HG02571 (cell line): ENCODE measurements around the gene SAE1.

Experiments
- ATAC-seq: cut with Tn5 transposase; IDR thresholded peaks from one replicate; pipeline ENCODE4 v1.9.1; 2021; ENCODE audit warnings: mild to moderate bottlenecking, moderate library complexity; ENCODE audit not compliant: unreplicated experiment

Gene SAE1

DNA sequence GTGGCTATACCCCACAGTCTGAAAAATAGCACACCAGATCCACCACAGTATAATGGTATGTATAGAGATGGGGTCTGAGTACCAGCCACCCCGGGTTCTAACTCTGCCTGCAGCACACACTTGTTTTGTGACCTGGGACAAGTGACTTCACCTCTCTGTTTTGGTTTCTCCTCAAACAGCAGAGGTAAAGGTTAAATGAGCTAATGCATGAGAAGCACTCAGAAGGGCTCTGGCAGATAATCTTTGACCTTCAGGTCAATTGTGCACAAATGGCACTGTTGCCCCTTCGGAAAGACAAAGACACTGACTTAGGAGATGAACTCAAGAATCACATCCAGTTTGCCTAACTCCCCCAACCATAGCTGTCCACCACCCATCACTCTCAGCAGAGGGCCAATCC, 24.8 kb upstream of the SAE1 start:
- ATAC-seq = no peak

DNA sequence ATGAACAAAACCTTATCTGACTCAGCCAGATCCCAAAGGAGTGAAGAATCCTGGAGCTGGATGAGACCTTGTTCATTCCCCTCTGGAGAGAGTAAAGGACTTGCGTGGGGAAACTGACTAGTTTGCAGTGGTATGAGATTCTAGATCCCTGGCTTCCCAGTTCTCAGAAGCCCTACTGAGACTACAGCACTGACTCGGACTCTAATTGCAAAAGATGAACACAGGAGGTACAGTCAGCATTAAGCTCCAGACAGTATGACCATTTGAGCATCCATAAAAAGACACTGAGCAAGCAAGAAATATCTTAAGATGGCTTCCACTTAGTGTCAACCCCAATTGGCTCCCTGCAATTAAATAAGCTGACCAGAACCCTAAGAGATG, 23.8 kb upstream of the SAE1 start:
- ATAC-seq = no peak

DNA sequence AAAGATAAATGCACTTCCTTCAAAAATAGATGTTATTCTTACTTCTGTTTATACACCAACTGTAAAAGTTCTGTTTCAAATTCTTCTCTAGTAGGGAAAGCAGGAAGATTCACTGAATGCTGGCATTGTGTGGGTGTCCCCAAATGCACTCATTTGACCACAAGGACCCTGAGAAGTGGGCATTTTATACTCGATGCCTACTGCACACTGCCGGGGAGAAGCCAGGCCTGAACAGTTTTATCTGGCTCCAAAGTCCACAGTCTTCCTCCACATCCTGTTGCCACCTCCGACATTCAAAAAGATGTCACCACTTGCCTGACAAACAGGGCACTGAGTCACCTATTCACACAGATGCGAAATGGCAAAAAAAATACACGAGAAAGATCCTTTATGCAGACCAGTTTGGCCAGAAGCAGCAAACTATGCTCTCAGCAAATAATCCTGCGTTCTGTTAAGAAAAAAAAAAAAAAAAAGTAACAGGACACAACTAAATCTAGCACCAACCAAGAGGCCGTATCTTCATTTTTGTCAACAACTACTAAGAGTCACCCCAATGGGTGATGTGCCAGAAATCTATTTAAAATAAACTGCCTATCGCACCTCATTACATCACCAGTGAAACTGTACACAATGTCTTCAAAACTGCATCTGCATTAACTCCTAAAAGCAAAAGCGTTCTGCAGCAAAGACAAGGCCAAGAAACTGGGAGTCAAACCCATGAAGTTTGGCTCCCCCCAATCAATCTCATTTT, 23.3 kb upstream of the SAE1 start:
- ATAC-seq = no peak

DNA sequence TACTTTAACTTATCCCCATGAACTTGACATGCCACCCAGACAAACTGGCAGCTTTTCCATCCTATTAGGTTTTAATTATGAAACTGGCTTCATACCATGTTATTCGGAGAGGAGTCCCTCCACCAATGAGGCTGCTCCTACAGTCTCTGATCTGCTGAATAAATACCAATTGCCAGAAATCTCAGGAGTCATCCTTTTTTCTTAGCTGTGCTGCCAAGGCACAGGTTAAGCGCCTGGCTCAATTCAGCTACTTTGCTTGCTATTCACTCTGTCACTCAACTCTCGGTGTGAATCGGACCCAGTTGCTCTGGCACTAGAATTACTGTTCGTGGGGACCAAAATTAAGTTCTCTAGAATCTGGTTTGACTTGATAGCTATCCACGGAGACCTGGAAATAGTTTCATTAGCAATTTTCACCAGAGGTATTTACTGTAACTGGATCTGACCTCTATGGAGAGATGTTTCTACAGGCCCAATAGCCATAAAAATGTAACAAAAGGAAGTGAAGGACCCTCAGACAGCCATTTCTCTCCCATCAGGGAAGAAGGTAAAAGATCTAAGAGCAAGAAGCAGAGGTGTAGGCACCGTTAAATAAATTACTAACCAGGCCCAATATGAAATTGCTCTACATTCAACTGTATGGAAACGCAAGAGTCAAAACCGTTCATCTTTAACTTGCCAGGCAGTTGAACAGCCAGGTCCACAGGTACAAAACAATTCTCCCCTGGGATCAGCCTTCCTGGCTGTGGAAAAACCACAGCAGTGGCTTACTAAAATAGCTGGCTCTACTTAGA, 22.5 kb upstream of the SAE1 start:
- ATAC-seq = no peak

DNA sequence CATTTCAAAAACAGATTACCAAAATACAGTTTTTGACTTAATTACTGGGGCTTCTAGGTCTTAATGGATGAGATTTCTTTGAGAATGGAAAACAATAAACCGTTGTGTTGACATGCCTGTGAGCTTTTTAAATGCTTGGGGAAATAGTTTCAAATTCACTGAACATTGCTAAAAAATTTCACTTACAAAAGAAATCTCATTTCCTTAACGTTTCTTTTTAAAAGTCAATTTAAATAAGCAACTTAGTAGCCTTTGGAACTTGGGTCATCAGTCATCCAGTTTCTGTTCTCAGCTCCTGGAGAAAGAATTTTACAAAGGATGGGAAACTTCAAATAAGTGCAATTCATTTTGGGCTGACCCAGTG, 21.5 kb upstream of the SAE1 start:
- no peak for ATAC-seq

DNA sequence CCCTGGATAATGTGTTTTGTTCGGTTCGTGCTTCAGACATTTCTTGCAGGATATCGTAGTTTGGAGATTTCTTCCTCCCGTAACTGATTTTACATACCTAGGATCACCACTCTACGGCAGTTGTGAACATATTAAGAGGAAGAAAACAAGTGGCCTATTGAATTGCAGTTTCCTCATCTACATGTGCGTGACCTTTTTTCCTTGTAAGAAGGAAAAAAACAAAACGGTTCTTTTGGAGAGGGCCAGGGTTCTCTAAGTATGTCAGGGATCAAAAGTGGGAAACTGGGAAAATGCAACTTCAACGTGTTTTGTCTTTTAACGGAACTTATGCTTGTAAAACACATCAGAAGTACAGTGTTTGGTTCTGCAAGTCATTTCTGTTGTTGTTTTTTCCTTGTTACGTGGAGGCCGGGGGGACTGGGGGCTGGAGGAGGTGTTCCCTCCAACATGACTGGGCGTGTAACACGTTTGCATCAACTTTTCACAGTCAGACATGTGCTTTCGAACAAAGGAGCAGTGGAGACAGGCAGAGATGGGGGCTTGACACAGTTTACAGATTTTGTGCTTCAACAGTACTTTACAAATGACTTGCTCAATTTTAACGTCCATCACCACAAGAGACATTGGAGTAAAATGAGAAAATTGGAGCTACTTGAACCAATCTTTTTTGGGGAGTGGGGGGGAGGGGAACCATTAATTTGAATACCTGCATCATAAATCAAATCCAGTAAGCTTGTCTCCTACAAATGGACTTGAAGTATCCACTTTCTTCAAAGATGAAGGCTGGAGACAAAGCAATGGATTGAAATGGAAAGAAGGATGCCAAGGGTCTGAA, 20.9 kb upstream of the SAE1 start:
- no peak for ATAC-seq

DNA sequence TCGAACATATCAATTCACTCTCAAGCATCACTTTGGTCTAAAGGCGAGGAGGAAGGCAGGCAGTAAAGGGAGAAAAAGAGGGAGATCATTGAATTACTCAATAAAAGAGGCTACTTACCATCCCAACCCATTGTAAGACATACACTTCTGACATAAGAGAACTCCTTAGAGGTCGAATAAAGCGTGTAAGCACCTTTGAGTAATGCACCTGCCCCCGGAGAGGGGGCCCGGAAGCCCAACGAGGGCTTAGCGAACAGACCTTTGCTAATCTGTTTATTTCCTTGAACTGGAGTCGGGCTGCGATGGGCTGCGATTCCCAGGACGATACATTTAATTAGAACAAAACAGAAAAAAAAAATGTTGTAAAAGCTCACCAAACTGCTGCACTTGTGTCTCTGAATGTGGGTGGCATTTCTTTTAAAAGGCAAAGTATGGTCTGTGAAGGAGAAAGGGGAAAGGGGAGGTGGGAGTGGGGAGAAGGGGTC, 20.1 kb upstream of the SAE1 start:
- no peak for ATAC-seq

DNA sequence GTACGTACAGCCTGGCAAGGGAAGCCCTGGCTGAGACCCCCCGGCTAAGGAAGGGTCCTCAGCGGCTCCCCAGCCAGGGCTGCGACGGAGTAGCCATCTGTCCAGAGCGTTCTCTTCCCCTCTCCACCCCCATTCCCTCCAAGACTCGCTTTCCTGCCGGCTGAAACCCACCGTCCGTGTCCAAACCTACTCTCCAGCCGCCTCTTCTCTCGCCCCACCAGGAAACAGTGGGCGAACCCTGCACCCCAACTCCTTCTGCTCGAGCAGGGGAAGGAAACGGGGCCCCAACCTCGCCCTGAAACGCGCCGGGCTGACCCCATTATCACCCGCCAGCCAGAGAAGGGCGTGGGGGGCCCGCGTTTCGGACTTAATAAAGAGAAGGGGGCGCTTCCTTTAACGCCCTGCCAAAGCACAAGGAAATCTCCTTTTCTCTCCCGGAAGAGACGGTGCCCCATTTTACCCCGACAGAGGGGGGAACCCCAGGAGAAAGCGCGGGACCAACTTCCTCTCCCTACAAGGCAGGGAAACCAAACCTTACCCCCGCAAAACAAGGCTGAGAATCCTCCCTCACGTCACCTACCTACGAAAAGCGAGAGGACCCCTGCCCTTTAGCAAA, 19.5 kb upstream of the SAE1 start:
- ATAC-seq = no peak

DNA sequence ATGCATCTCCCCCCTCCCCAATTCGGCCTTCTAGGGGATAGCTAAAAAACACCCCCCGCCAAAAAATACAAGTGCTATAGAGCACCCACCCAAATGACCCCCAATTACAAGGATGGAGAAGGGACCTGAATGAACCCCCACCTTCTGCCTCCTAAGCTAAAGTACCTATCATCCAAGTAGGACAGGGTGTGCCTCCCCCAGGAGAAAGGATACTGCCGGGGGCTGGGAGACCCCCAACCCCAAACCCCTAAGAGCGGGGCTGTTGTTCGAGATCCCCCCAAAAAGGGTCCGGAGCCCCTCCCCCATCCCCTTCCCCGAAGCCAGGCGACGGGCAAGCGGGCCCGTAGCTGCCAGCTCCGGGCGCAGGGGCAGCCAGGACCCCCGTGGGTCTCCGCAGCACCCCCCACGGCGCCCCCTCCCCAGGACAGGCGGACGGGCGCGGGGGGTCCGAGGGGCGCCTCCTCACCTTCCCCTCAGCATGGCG, 18.9 kb upstream of the SAE1 start:
- no peak for ATAC-seq

DNA sequence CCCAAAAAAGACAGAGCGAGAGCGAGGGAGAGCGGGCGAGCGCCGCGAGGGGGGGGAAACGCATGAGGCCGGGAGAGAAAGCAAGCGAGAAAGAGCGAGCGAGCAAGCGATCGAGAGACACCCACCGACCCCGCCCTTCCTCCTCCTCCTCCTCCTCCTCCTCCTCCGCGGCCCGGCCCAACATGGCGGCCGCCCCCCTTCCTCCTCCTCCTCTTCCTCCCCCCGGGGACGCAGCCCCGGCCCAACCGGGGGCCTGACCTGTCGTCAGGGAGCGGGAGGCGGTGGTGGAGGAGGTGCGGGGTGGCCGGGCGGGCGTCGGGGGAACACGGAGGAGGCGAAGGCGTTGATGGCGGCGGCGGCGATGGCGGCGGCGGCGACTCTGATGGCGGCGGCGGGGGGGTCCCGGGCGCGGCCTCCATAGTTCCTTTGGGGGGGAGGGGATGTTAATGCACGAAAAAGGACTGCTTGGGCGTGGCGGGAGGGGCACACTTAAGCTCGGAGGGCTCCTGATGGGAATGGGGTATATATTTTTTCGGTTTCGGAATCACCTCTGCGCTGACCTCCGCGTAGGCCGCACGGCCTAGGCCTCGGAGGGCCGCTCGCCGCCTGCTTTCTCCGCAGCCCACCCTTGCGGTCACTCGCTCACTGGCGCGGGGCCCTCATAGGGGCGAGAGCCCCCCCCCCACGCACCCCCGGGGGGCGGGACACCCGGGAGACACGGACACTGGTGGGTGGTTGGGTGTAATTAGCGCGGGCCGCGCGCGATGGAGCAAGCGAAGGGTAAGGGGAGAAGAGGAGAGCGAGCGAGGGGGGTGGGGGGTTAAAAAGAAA, 18.3 kb upstream of the SAE1 start:
- ATAC-seq = peak; percentile 23

DNA sequence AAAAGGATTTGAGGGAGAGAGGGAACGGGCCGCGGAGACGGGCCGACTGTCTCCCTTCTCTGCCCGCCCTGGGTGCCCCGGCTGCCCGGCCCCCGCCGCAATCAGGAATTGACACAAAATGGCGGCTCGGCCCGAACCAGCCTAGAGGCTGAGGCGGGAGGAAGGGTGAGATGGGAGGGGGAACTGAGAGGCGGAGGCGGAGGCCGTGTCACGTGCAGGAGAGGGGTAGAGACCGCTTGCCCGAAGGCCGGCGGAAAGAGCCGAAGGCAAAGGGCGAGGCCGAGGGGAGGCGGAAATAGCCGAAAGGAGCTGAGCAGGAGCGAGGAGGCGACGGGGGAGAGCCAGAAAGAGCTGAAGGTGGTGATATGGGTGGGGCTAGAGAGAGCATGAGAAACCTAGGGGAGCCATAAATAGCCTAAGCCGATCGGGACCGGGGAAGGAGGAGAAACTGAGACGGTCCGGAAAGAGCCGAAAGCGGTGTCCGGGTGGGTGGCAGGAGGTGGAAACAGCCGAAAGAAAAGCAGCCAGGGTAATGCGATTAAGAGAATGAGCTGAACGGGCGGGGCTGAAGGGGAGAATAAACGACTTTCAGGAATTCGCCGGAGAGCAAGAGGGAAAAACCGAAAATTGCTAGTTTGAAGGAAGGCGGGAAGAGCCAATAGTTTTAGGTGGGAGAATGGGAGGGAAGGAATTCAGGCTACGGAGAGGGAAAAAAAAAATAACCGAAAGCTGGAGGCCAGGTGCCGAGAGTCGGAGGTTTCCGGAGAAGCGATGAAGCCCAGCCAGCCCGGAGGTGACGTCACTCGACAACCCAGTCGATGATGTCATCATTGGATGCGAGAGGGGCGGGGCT, 17.4 kb upstream of the SAE1 start, which contains the start of gene ZC3H4:
Gene ZC3H4, minus strand, starts transcription at position 780 of the 853 bp plus-strand sequence. CDS start 1,192 bp downstream, outside the sequence.
- ATAC-seq = peak; percentile 72

DNA sequence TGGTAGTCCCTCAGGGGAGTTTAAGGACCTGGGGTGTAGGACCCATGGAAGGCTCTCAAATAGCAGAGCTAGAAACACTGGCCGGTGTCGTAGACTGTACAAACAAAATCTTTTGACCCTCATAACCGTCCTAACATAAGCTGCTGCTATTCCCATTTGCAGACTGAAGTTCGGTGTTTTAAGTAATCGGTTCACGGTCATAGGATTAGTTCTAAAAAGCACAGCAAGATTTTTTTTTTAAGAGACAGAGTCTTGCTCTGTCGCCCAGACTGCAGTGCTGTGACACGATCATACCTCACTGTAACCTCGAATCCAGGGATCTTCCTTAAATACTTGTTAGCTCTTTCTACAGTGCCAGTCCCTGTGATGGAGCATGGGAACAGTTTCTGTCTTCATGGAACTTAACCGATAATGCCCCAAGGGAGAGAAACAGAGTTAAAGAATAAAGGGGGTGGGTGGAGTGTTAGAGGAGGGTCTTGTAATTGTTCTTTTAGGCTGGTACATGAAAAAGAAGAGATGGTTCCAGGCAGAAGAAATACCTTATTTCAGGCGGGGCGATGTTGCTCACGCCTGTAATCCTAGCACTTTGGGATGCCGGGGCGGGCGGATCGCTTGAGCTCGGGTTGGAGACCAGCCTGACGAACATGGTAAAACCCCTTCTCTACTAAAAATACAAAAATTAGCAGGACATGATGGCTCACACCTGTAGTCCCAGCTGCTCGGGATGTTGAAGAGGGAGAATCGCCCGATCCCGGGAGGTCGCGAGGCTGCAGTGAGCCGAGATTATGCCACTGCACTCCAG, 16.6 kb upstream of the SAE1 start:
- no peak for ATAC-seq

DNA sequence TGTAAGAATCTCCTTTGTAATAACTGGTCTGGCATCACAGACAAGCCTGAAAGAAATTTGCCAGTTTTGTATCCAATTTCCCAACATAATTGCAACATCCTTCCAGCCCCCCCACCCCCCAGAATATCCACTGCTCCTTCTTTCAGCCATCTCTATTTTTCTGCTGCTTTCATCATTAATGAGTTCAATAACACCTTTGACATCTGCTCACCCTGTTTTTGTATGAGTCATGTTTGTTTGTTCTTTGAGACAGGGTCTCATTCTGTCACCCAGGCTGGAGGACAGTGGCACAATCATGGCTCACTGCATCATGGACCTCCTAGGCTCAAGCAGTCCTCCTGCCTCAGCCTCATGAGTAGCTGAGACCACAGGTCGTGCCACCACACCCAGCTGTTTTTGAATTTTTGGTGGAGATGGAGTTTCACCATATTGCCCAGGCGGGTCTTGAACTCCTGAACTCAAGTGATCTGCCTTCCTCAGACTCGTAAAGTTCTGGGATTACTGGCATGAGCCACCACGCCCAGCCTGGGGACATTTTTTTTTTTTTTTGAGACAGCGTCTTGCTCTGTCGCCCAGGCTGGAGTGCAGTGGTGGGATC, 10.1 kb upstream of the SAE1 start:
- ATAC-seq = no peak

DNA sequence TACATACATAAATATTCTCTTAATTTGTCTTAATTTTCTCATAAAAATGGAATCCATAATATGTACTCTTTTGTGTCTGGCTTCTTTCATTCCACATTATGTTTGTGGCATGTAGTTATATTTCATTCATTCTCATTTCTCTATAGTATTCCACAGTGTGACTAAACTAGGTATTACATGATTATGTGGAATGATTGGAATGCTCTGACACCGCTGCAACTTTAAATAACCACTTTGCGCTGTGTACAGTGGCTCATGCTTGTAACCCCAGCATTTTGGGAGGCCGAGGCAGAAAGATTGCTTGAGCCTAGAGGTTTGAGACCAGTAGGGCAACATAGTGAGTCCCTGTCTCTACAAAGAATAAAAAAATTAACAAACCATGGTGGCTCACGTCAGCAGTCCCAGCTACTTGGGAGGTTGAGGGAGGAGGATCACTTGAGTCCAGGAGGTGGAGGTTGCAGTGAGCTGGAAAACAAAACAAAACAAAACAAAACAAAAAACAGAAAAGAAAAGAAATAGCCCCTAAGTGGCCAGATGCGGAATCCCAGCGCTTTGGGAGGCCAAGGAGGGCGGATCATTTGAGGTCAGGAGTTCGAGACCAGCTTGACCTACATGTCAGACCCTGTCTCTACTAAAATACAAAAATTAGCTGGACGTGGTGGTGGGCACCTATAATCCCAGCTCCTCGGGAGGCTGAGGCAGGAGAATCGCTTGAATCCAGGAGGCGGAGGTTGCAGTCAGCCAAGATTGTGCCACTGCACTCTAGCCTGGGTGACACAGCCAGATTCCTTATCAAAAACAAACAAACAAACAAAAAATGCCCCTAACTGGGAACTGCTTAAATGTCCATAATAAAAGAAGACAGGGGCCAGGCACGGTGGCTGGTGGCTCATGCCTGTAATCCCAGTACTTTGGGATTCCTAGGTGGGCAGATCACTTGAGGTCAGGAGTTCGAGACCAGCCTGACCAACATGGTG, 8.0 kb upstream of the SAE1 start:
- no peak for ATAC-seq

DNA sequence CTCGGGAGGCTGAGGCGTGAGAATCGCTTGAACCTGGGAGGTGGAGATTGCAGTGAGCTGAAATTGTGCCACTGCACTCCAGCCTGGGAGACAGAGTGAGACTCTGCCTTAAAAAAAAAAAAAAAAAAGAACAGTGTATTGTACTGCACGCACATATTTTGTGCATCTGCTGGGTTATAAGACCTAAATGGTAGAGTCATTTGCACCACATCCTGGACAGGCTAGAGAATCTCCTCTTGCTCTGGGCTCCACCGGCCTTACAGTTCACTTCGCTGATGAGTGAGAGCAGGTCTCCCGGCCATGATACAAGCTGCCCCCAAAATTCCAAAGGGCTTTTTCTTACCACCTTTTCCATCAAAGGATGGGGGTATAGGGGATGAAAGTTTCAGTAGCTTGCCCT, 7.2 kb upstream of the SAE1 start:
- no peak for ATAC-seq

DNA sequence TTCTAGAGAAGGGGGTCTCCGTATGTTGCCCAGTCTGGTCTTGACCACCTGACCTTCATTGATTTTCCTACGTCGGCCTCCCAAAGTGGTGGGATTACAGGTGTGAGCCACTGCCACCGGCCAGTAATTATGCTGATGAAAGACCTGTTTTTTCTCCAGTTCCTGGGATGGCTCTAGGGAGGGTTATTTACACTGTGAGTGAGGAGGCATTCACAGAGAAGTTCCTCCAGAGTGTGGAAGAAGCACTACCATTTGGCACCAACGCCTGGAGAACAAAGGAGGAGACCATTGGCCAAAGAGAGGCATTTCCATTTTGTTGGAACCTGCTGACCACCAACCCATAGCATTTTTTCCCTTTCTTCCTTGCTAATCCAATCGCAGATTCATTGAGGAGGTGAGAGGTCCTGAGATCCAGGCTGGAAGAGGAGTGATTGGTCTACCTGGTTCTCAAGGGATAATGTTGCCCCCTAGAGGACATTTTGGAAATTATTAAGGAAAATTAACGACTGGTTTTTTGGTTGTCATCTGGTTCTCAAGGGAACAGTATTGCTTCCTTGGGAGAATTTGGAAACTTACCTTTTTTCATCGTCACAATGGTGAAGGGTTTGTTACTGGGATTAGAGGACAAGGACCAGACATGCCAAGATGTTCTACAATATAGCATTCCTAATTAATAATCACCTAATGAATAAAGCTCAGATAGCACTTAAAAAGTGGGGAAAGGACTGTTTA, 5.5 kb upstream of the SAE1 start:
- ATAC-seq = no peak
